Measurements from ENCODE around the gene BSDC1. TPM values are rescaled to one million over a fixed set of nuclear protein-coding genes. Genes with fewer than 3 reads are reported as not detected.

Gene BSDC1
- total and polyA plus RNA-seq, 2 experiments from 2014 or later, result 56.2 to 78.7 TPM

- H3K4me1 ChIP-seq (ENCODE audit: low read depth), result no peaks in the 10 kb centered on the region
- TF ChIP-seq CTCF (IDR thresholded peaks at IDR 0.05; ENCODE audit: low read depth, low read length), result no peak
- DNase-seq (ENCODE audit: low read depth in 1 of 2, low spot score in 1 of 2), result no peak
- no peak overlapping the region for H3K4me3 ChIP-seq
- no peak overlapping the region for H3K27ac ChIP-seq
- no peaks in the 10 kb centered on the region for H3K27me3 ChIP-seq
- H3K9me3 ChIP-seq (ENCODE audit: low read depth), result no peaks in the 10 kb centered on the region
- peaks cover 50% of the 10 kb centered on the region for H3K36me3 ChIP-seq
Measured at GRCh38 chr1:32376199-32376598, 18.0 kb downstream of the BSDC1 start.

GRCh38 chr1:32373996-32374592, 20.1 kb downstream of the BSDC1 start:
- Histone ChIP-seq H3K4me3 (no peak overlapping the region), H3K27ac (no peak overlapping the region), H3K36me3 (peaks cover 40% of the 10 kb centered on the region), H3K9me3 (ENCODE audit: low read depth) (no peaks in the 10 kb centered on the region), H3K4me1 (ENCODE audit: low read depth) (no peaks in the 10 kb centered on the region), H3K27me3 (no peaks in the 10 kb centered on the region)
- no peak for TF ChIP-seq CTCF (IDR thresholded peaks at IDR 0.05; ENCODE audit: low read depth, low read length)
- no peak for DNase-seq (ENCODE audit: low read depth in 1 of 2, low spot score in 1 of 2)

DNA sequence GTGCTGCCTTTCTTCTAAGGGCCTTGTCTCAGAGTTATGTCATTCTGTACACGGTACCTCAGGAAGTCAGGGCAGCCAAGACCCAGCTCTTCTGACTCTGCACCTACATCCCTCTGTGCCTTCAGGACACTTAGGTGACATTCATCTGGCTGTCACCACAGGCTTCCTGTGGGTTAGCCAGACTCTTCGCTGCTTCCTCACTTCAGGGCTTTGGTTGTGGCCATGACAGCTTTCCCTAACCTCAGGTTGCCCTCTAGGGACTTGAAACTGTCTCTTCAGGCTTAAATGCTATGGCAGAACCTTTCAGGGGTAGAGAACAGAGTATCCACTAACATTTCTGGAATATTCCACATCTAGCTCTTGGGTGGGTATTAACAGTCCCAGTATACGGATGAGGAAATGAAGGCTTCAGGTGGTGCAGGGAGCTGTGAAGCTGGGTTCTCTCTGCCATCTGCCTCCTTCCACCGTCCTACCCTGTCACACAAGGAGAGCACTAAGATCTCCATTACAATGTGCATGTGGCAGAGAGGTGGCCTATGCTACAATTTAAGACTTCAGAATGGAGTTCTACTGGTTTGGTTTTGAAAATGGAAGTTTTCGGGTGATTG, 22.0 kb downstream of the BSDC1 start:
- TF ChIP-seq CTCF (IDR thresholded peaks at IDR 0.05; ENCODE audit: low read depth, low read length), result no peak

GRCh38 chr1:32367912-32368635, 26.2 kb downstream of the BSDC1 start:
- Histone ChIP-seq H3K36me3 (peaks cover 31% of the 10 kb centered on the region), H3K27me3 (no peaks in the 10 kb centered on the region), H3K4me3 (no peak overlapping the region), H3K4me1 (ENCODE audit: low read depth) (no peaks in the 10 kb centered on the region), H3K27ac (no peak overlapping the region), H3K9me3 (ENCODE audit: low read depth) (no peaks in the 10 kb centered on the region)
- no peak for DNase-seq (ENCODE audit: low read depth in 1 of 2, low spot score in 1 of 2)
- no peak for TF ChIP-seq CTCF (IDR thresholded peaks at IDR 0.05; ENCODE audit: low read depth, low read length)

More for the DNA sequence above, 22.0 kb downstream of the BSDC1 start:
- Histone ChIP-seq H3K9me3 (ENCODE audit: low read depth) (no peaks in the 10 kb centered on the region), H3K36me3 (peaks cover 45% of the 10 kb centered on the region), H3K27me3 (no peaks in the 10 kb centered on the region), H3K4me1 (ENCODE audit: low read depth) (no peaks in the 10 kb centered on the region), H3K27ac (no peak overlapping the region), H3K4me3 (no peak overlapping the region)
- DNase-seq (ENCODE audit: low read depth in 1 of 2, low spot score in 1 of 2), result no peak

DNA sequence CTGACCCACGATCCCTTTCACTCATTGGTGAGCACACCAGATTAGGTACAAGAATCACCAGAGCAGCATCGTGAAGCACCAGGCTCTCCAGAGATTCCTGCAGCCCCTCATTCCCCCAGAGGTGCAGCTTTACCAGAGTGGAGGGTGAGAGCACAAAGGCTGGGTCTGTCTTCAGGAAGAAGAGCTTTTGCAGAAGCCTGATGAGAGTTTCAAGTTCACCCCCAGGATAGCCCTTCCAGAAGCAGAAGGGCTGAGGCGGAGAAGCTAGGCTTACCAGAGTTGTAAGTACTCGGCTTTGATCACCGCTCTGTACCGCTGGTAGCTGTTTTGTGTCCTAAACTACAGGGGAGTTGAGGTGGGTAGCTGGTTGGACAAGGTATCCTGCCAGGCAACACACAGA, 28.8 kb downstream of the BSDC1 start:
- no peaks in the 10 kb centered on the region for H3K27me3 ChIP-seq
- H3K9me3 ChIP-seq (ENCODE audit: low read depth), result no peaks in the 10 kb centered on the region
- TF ChIP-seq CTCF (IDR thresholded peaks at IDR 0.05; ENCODE audit: low read depth, low read length), result no peak
- no peak for DNase-seq (ENCODE audit: low read depth in 1 of 2, low spot score in 1 of 2)
- no peak overlapping the region for H3K4me3 ChIP-seq
- no peak overlapping the region for H3K27ac ChIP-seq
- H3K36me3 ChIP-seq, result peaks cover 29% of the 10 kb centered on the region
- peaks cover 7% of the 10 kb centered on the region for H3K4me1 ChIP-seq (ENCODE audit: low read depth)
